Brain microvascular endothelial cell (primary cell): ENCODE results near the gene MYLK.
"Not testable (repeated sequence)": the region's sequence is repeated elsewhere in the genome, so short reads cannot be mapped to it uniquely, and the experiment has no call there.

Experiments
- DNase-seq: peaks from one replicate; pipeline ENCODE4 v3.0.0-alpha.2; 2020
- H3K27ac ChIP-seq: fragments of 250-450 bp; sonication (Bioruptor Pico); 2 replicates; pipeline ENCODE4 v1.5.1; 2020; ENCODE audit warnings: mild to moderate bottlenecking, moderate library complexity
- H3K27me3 ChIP-seq: fragments of 250-450 bp; sonication (Bioruptor Pico); replicated peaks from 2 replicates; pipeline ENCODE4 v1.5.1; 2020; ENCODE audit warnings: mild to moderate bottlenecking
- H3K36me3 ChIP-seq: fragments of 250-450 bp; sonication (Bioruptor Pico); replicated peaks from 2 replicates; pipeline ENCODE4 v1.5.1; 2020; ENCODE audit warnings: mild to moderate bottlenecking
- H3K4me3 ChIP-seq: 2 replicates; pipeline ENCODE4 v1.5.1; 2011; ENCODE audit warnings: low read depth, mild to moderate bottlenecking, control low read depth, low read length, moderate library complexity
- in situ Hi-C: cut with HindIII; loops from 2 replicates; pipeline ENCODE4 v1.10.0; 2017; ENCODE audit warnings: low sequenced_read_pairs, low pct_ligation_motif_present
- TF ChIP-seq, protein P1 (sequence below): IDR thresholded peaks from 2 replicates; pipeline ENCODE4 v1.5.1; 2011; ENCODE audit warnings: low read depth, mild to moderate bottlenecking, moderate library complexity, low read length, control low read depth, inconsistent platforms; ENCODE audit errors: missing control alignments

The MYLK gene

DNA sequence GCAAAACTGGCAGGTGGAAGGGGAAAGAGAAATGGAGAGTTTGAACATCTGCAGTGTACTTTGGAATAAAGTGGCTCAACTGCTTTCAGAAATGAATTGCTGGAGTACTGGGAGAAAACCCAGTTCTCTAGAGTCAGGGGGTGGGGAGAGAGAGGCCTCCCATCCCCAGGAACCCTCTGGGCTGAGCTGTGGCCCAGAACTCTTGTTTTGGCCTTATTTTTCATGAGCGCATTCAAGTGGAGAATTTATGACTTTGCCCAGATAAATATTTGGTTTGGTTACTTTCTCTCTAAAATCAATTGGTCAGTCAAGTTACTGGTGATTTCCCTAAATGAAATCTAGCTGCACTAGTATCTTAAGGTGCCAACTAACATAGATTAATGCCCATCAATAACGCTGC, 270.6 kb downstream of the MYLK start:
- TF ChIP-seq, protein P1, sequence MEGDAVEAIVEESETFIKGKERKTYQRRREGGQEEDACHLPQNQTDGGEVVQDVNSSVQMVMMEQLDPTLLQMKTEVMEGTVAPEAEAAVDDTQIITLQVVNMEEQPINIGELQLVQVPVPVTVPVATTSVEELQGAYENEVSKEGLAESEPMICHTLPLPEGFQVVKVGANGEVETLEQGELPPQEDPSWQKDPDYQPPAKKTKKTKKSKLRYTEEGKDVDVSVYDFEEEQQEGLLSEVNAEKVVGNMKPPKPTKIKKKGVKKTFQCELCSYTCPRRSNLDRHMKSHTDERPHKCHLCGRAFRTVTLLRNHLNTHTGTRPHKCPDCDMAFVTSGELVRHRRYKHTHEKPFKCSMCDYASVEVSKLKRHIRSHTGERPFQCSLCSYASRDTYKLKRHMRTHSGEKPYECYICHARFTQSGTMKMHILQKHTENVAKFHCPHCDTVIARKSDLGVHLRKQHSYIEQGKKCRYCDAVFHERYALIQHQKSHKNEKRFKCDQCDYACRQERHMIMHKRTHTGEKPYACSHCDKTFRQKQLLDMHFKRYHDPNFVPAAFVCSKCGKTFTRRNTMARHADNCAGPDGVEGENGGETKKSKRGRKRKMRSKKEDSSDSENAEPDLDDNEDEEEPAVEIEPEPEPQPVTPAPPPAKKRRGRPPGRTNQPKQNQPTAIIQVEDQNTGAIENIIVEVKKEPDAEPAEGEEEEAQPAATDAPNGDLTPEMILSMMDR: no peak
- no peaks in the 10 kb centered on the region for H3K27me3 ChIP-seq
- no peak for DNase-seq
- no peak overlapping the region for H3K4me3 ChIP-seq
- H3K36me3 ChIP-seq: peaks cover 5% of the 10 kb centered on the region
- no peak overlapping the region for H3K27ac ChIP-seq
- in situ Hi-C loops: no loop called here

DNA sequence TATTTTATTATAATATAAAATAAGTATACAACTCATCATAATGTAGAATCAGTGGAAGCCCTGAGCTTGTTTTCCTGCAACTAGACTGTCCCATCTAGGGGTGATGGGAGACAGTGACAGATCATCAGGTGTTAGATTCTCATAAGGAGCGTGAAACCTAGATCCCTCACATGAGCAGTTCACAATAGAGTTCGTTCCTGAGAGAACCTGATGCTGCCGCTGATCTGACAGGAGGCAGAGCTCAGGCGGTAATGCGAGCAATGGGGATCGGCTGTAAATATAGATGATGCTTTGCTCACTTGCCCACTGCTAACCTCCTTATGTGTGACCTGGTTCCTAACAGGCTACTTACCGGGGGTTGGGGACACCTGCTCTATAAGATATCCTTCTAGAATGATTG, 272.5 kb downstream of the MYLK start:
- in situ Hi-C loops, DNase-seq, H3K27me3 ChIP-seq: not testable (repeated sequence)

DNA sequence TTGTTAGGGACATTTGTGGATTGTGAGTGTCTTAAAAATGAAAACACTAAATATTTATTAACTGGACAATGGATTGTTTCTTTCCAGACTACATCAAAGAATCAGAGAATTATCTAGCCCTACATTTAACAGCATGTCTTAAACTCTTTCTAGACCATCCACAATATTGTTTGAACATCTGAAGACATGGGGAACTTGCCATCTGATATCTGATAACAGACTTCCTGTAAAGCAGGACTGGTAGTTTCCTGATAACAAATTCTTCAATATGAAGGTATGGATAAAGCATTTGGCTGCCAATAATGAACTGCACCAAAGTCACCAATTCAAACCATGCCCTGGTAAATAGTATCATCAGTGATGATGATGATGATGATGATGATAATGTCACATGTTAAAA, 273.1 kb downstream of the MYLK start:
- DNase-seq: no peak
- no peak overlapping the region for H3K27ac ChIP-seq
- in situ Hi-C loops: no loop called here
- H3K27me3 ChIP-seq: no peaks in the 10 kb centered on the region
- TF ChIP-seq, protein P1: no peak
- peaks cover 5% of the 10 kb centered on the region for H3K36me3 ChIP-seq
- H3K4me3 ChIP-seq: no peak overlapping the region

More for the DNA sequence above, 272.5 kb downstream of the MYLK start:
- H3K27ac ChIP-seq, H3K36me3 ChIP-seq, H3K4me3 ChIP-seq: not testable (repeated sequence)

DNA sequence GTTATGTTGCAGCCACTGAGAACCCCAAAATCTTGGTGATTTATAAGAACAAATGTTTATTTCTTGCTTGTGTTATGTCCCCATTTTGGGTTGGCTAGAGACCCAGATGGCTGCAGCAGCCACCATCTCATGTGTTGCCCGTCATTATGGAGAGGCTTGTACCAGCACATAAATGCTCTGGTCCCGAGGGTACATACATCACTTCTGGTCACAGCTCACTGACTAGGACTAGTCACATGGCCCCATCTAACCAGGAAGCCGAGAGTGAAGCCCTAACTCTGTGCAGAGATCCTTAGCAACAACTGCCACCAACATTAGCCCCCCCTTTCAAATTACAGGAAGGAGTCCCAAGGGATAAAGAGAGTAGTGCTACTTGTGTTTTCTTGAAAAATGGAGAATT, 273.8 kb downstream of the MYLK start:
- no peak overlapping the region for H3K27ac ChIP-seq
- in situ Hi-C loops: no loop called here
- H3K27me3 ChIP-seq: no peaks in the 10 kb centered on the region
- H3K36me3 ChIP-seq: peaks cover 9% of the 10 kb centered on the region
- DNase-seq: no peak
- H3K4me3 ChIP-seq: no peak overlapping the region
- TF ChIP-seq, protein P1: no peak

DNA sequence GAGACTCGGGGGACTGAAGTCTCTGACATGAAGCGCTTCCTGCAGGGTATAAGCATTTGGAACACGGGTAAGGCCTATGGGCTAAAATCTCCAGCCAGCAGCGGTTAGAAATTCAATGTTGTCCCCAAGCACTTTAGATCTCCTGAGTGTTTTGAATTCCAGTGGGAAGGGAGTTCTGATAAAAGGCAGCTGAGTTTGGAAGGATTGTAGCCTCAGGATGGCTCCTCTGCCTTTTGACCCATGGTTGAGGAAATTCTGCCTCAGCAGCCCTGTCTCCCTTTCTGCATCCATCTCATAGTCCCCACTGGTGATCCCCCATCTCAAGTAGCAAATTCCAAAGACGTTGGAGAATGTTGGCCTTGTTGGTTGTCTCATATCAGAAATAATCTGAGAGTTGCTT, 275.1 kb downstream of the MYLK start:
- Histone ChIP-seq H3K4me3 (no peak overlapping the region), H3K36me3 (peaks cover 9% of the 10 kb centered on the region), H3K27ac (no peak overlapping the region), H3K27me3 (no peaks in the 10 kb centered on the region)
- in situ Hi-C loops: no loop called here
- TF ChIP-seq, protein P1: no peak
- no peak for DNase-seq

DNA sequence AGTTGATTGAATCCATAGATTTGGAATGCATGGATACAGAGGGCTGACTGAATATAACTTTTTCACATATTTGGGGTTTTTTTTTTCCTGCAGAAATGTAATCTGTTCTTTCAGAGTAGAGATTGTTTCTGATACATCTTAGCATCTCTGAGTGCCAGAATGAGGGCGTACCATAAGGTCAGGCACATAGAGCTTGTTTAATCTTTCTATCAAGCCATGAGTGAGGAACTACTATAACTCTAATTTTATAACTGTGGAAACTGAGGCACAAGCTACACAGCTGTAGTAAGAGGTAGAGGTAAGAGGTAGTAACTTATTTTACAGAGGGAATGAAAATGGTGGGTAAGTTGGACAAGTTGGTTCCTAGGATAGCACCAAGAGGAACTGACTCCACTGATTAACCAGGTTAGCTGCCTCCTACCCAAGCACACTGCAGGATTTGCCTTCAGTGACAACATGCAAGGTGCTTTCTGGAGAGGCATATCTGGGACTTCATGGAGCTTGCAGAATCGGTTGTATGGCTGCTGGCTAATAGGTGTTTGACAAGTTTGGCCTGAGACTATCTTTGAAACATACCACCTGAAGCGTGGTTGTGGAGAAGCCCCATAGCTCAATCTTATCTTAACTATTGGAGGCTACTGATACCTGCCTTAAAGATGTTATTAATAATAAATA, 275.7 kb downstream of the MYLK start:
- TF ChIP-seq, protein P1: no peak
- H3K36me3 ChIP-seq: peaks cover 9% of the 10 kb centered on the region
- H3K27ac ChIP-seq: no peak overlapping the region
- no peaks in the 10 kb centered on the region for H3K27me3 ChIP-seq
- DNase-seq: no peak
- in situ Hi-C loops: no loop called here
- no peak overlapping the region for H3K4me3 ChIP-seq
